Stimulated activated naive CD8-positive, alpha-beta T cell treated with anti-CD3 and anti-CD28 coated beads, Interleukin-15, amount 100 ng/mL, for 72 hours (primary cell): ENCODE measurements around the gene ZMYM3.

Source experiments
- ATAC-seq: fragments of 150-1000 bp; cut with Tn5 transposase; 2 replicates; pipeline ENCODE4 v1.10.0; 2021; ENCODE audit warnings: mild to moderate bottlenecking, moderate library complexity
- DNase-seq, 2 donors: peaks; one replicate each; pipeline ENCODE4 v3.0.0; 2021 to 2022
- H3K27ac Mint-ChIP-seq, 2 donors: one replicate each; pipeline ENCODE4 v1.8.0; 2022; ENCODE audit warnings: mild to moderate bottlenecking in 2 of 2, mixed read lengths in 2 of 2, moderate library complexity in 2 of 2
- H3K27me3 Mint-ChIP-seq: one replicate; pipeline ENCODE4 v1.8.0; 2022; ENCODE audit warnings: mixed read lengths
- H3K4me1 Mint-ChIP-seq: one replicate; pipeline ENCODE4 v1.8.0; 2022; ENCODE audit warnings: mild to moderate bottlenecking, mixed read lengths
- H3K4me3 Mint-ChIP-seq, 2 donors: one replicate each; pipeline ENCODE4 v1.8.0; 2022; ENCODE audit warnings: mild to moderate bottlenecking in 2 of 2, mixed read lengths in 2 of 2, moderate library complexity in 1 of 2
- H3K9me3 Mint-ChIP-seq, 2 donors: one replicate each; pipeline ENCODE4 v1.8.0; 2022; ENCODE audit warnings: mixed read lengths in 2 of 2

ZMYM3 gene

GRCh38 chrX:71228063-71228642 is 25.8 kb downstream of the ZMYM3 start:
- DNase-seq (no peak), ATAC-seq (no peak)
- Mint-ChIP-seq H3K4me3 (no peak overlapping the region), H3K27me3 (no peaks in the 10 kb centered on the region), H3K4me1 (no peaks in the 10 kb centered on the region), H3K9me3 (no peaks in the 10 kb centered on the region), H3K27ac (no peak overlapping the region)

GRCh38 chrX:71227370-71228062 is 26.4 kb downstream of the ZMYM3 start:
- Mint-ChIP-seq H3K9me3 (no peaks in the 10 kb centered on the region), H3K27me3 (no peaks in the 10 kb centered on the region)

GRCh38 chrX:71225676-71226075 is 28.3 kb downstream of the ZMYM3 start:
- Mint-ChIP-seq H3K27me3 (no peaks in the 10 kb centered on the region), H3K9me3 (no peaks in the 10 kb centered on the region), H3K27ac (no peak overlapping the region), H3K4me3 (no peak overlapping the region), H3K4me1 (no peaks in the 10 kb centered on the region)
- ATAC-seq (no peak), DNase-seq (no peak)

More at GRCh38 chrX:71227370-71228062, 26.4 kb downstream of the ZMYM3 start:
- Mint-ChIP-seq H3K4me1 (no peaks in the 10 kb centered on the region), H3K27ac (no peak overlapping the region), H3K4me3 (no peak overlapping the region)
- ATAC-seq: no peak
- DNase-seq: no peak

- no peak overlapping the region for H3K27ac Mint-ChIP-seq
These were observed 28.9 kb downstream of the ZMYM3 start for GRCh38 chrX:71225009-71225408.

GRCh38 chrX:71224098-71224708 is 29.7 kb downstream of the ZMYM3 start:
- Mint-ChIP-seq H3K27ac (no peak overlapping the region), H3K4me3 (no peak overlapping the region), H3K27me3 (no peaks in the 10 kb centered on the region), H3K9me3 (no peaks in the 10 kb centered on the region), H3K4me1 (no peaks in the 10 kb centered on the region)
- ATAC-seq (no peak), DNase-seq (no peak)

More at GRCh38 chrX:71225009-71225408, 28.9 kb downstream of the ZMYM3 start:
- no peak for ATAC-seq
- DNase-seq: no peak
- H3K9me3 Mint-ChIP-seq: no peaks in the 10 kb centered on the region
- no peaks in the 10 kb centered on the region for H3K27me3 Mint-ChIP-seq
- no peaks in the 10 kb centered on the region for H3K4me1 Mint-ChIP-seq
- H3K4me3 Mint-ChIP-seq: no peak overlapping the region

- Mint-ChIP-seq H3K27me3 (no peaks in the 10 kb centered on the region), H3K4me3 (no peak within 1 kb of the TSS), H3K9me3 (no peaks in the 10 kb centered on the region), H3K27ac (no peak within 1 kb of the TSS), H3K4me1 (no peaks in the 10 kb centered on the region)
- peak; percentile 23 for ATAC-seq
- DNase-seq: no peak
These were observed 31.0 kb downstream of the ZMYM3 start, which contains the start of gene GJB1 for GRCh38 chrX:71222929-71223328. Gene GJB1, plus strand, starts transcription at chrX:71223224. Its CDS starts 484 bp downstream, at chrX:71223708.

- peaks cover 7% of the 10 kb centered on the region for H3K4me1 Mint-ChIP-seq
- no peak overlapping the region for H3K27ac Mint-ChIP-seq
- H3K27me3 Mint-ChIP-seq: no peaks in the 10 kb centered on the region
- H3K4me3 Mint-ChIP-seq: no peak overlapping the region
- H3K9me3 Mint-ChIP-seq: no peaks in the 10 kb centered on the region
- ATAC-seq (no peak), DNase-seq (no peak)
These were observed 32.8 kb downstream of the ZMYM3 start for GRCh38 chrX:71221145-71221544.

- ATAC-seq (no peak), DNase-seq (no peak)
- H3K27me3 Mint-ChIP-seq: no peaks in the 10 kb centered on the region
- H3K27ac Mint-ChIP-seq: no peak overlapping the region
- no peak overlapping the region for H3K4me3 Mint-ChIP-seq
- H3K9me3 Mint-ChIP-seq: no peaks in the 10 kb centered on the region
- H3K4me1 Mint-ChIP-seq: peaks cover 8% of the 10 kb centered on the region
These were observed 36.6 kb downstream of the ZMYM3 start for GRCh38 chrX:71217298-71217697.

- peaks cover 8% of the 10 kb centered on the region for H3K4me1 Mint-ChIP-seq
- no peak for DNase-seq
- no peak for ATAC-seq
- no peaks in the 10 kb centered on the region for H3K9me3 Mint-ChIP-seq
- no peaks in the 10 kb centered on the region for H3K27me3 Mint-ChIP-seq
- H3K4me3 Mint-ChIP-seq: no peak overlapping the region
- peak overlapping the region in 1 of 2 donors; percentile 71 for H3K27ac Mint-ChIP-seq
These were observed 37.5 kb downstream of the ZMYM3 start for GRCh38 chrX:71216485-71216884.

- Mint-ChIP-seq H3K27ac (no peak overlapping the region), H3K4me1 (peaks cover 8% of the 10 kb centered on the region), H3K27me3 (no peaks in the 10 kb centered on the region), H3K9me3 (no peaks in the 10 kb centered on the region), H3K4me3 (no peak overlapping the region)
- ATAC-seq (no peak), DNase-seq (no peak)
These were observed 38.5 kb downstream of the ZMYM3 start for GRCh38 chrX:71215338-71215912.

- no peak for DNase-seq
- Mint-ChIP-seq H3K4me1 (peaks cover 8% of the 10 kb centered on the region), H3K27ac (no peak overlapping the region), H3K9me3 (no peaks in the 10 kb centered on the region), H3K4me3 (no peak overlapping the region), H3K27me3 (no peaks in the 10 kb centered on the region)
- no peak for ATAC-seq
These were observed 39.2 kb downstream of the ZMYM3 start for GRCh38 chrX:71214604-71215337.

GRCh38 chrX:71214152-71214551 is 39.8 kb downstream of the ZMYM3 start:
- Mint-ChIP-seq H3K4me1 (peaks cover 8% of the 10 kb centered on the region), H3K27ac (no peak overlapping the region), H3K27me3 (no peaks in the 10 kb centered on the region), H3K9me3 (no peaks in the 10 kb centered on the region), H3K4me3 (no peak overlapping the region)
- DNase-seq (no peak), ATAC-seq (no peak)

- H3K27me3 Mint-ChIP-seq: no peaks in the 10 kb centered on the region
- no peak overlapping the region for H3K4me3 Mint-ChIP-seq
- no peak for DNase-seq
- H3K27ac Mint-ChIP-seq: no peak overlapping the region
- peaks cover 8% of the 10 kb centered on the region for H3K4me1 Mint-ChIP-seq
- ATAC-seq: no peak
- no peaks in the 10 kb centered on the region for H3K9me3 Mint-ChIP-seq
These were observed 41.4 kb downstream of the ZMYM3 start for GRCh38 chrX:71212536-71212935.

- Mint-ChIP-seq H3K4me1 (no peaks in the 10 kb centered on the region), H3K9me3 (no peaks in the 10 kb centered on the region), H3K4me3 (no peak overlapping the region), H3K27me3 (no peaks in the 10 kb centered on the region), H3K27ac (no peak overlapping the region)
- DNase-seq: no peak
- no peak for ATAC-seq
These were observed 43.1 kb downstream of the ZMYM3 start for GRCh38 chrX:71210816-71211215.

- no peaks in the 10 kb centered on the region for H3K9me3 Mint-ChIP-seq
- peak overlapping the region in 1 of 2 donors; percentile 50 for H3K27ac Mint-ChIP-seq
- ATAC-seq: no peak
- DNase-seq: no peak
- H3K27me3 Mint-ChIP-seq: no peaks in the 10 kb centered on the region
- H3K4me1 Mint-ChIP-seq: no peaks in the 10 kb centered on the region
- peak overlapping the region in 1 of 2 donors; percentile 41 for H3K4me3 Mint-ChIP-seq
These were observed 54.5 kb downstream of the ZMYM3 start for GRCh38 chrX:71199252-71200008.
